CD4-positive, alpha-beta T cell (primary cell): ENCODE data around the gene FHDC1. TPM values are rescaled to one million over a fixed set of nuclear protein-coding genes. Genes with fewer than 3 reads are reported as not detected.

ENCODE experiments used
- ATAC-seq: fragments of 200-7000 bp; cut with Tn5 transposase; one replicate; pipeline ENCODE4 v1.10.0; 2022; ENCODE audit warnings: mild to moderate bottlenecking; ENCODE audit not compliant: poor library complexity
- CTCF ChIA-PET: fragments of 350-600 bp; sonication (Branson Sonifier 250); formaldehyde crosslinking; loops from one replicate; lab custom pipeline; 2021; ENCODE audit warnings: antibody characterized with exemption, inconsistent platforms; lab: Charles Lee
- POLR2A ChIA-PET: fragments of 350-600 bp; sonication (Branson Sonifier 250); formaldehyde crosslinking; loops from one replicate; lab custom pipeline; 2021; ENCODE audit warnings: antibody characterized with exemption, inconsistent platforms; lab: Charles Lee
- DNase-seq, 14 experiments: peaks; one replicate each; pipeline ENCODE4 v3.0.0-alpha.2; 2013 to 2020; ENCODE audit warnings: mixed read lengths in 2 of 14
- H3K27ac ChIP-seq, 2 donors: one replicate each; pipeline versions ENCODE4 v1.5.1 to v1.7.0; 2013; ENCODE audit warnings: low read length in 2 of 2, low read depth in 1 of 2, mild to moderate bottlenecking in 1 of 2
- H3K27me3 ChIP-seq, 2 experiments: 1 replicate in 1 of 2; 2 replicates in 1 of 2; pipeline versions ENCODE4 v1.6.1 to v1.7.0; 2013; ENCODE audit warnings: low read length in 2 of 2, control low read depth in 1 of 2, mild to moderate bottlenecking in 1 of 2, moderate library complexity in 1 of 2; ENCODE audit not compliant: insufficient read depth in 2 of 2, control insufficient read depth in 1 of 2
- H3K36me3 ChIP-seq: one replicate; pipeline ENCODE4 v1.6.1; 2013; ENCODE audit warnings: low read length, control low read depth; ENCODE audit not compliant: insufficient read depth
- H3K4me1 ChIP-seq: one replicate; pipeline ENCODE4 v1.6.1; 2013; ENCODE audit warnings: low read length, control low read depth; ENCODE audit not compliant: insufficient read depth
- H3K4me3 ChIP-seq: one replicate; pipeline ENCODE4 v1.5.1; 2013; ENCODE audit warnings: mild to moderate bottlenecking, low read length, moderate library complexity
- H3K9me3 ChIP-seq, 2 experiments: 1 replicate in 1 of 2; 2 replicates in 1 of 2; pipeline versions ENCODE4 v1.6.1 to v1.7.0; 2013; ENCODE audit warnings: low read length in 2 of 2, mild to moderate bottlenecking in 2 of 2, control low read depth in 1 of 2, moderate library complexity in 1 of 2; ENCODE audit not compliant: control insufficient read depth in 1 of 2, insufficient read depth in 1 of 2
- H3K27ac Mint-ChIP-seq: one replicate; pipeline ENCODE4 v1.8.0; 2020; ENCODE audit warnings: mixed read lengths
- H3K27me3 Mint-ChIP-seq: one replicate; pipeline ENCODE4 v1.8.0; 2021; ENCODE audit warnings: mixed read lengths
- H3K36me3 Mint-ChIP-seq: one replicate; pipeline ENCODE4 v1.8.0; 2021; ENCODE audit warnings: low read depth, mixed read lengths
- H3K4me1 Mint-ChIP-seq: one replicate; pipeline ENCODE4 v1.8.0; 2021; ENCODE audit warnings: low read depth, mixed read lengths
- H3K4me3 Mint-ChIP-seq: one replicate; pipeline ENCODE4 v1.8.0; 2020; ENCODE audit warnings: mild to moderate bottlenecking, mixed read lengths
- H3K9me3 Mint-ChIP-seq: one replicate; pipeline ENCODE4 v1.8.0; 2020; ENCODE audit warnings: mixed read lengths
- intact Hi-C, 2 experiments: fragments of 100-400 bp; cut with DNase I in 1 of 2; cut with micrococcal nuclease in 1 of 2; formaldehyde crosslinking; loops; one replicate each; pipeline versions ENCODE4 v1.15.1 to v1.9.0; 2023 to 2025; cut with DNase I, micrococcal nuclease
- total RNA-seq, 174 experiments: library from RNA in 2 of 174; stranded (reverse) in 2 of 174; gene quantifications; one replicate each; pipeline ENCODE4 v1.2.3 and lab custom pipeline; 2021 to 2026
- TF ChIP-seq, protein P1 (sequence below): fragments of 200-600 bp; IDR thresholded peaks from one replicate; pipeline ENCODE4 v1.8.0; 2022; ENCODE audit warnings: antibody characterized with exemption, mild to moderate bottlenecking

The FHDC1 gene
- total RNA-seq, 2 experiments from 2014 or later: 0.03 TPM; not detected in 1

GRCh38 chr4:152981842-152982241 lies 45.7 kb downstream of the FHDC1 start:
- TF ChIP-seq, protein P1, sequence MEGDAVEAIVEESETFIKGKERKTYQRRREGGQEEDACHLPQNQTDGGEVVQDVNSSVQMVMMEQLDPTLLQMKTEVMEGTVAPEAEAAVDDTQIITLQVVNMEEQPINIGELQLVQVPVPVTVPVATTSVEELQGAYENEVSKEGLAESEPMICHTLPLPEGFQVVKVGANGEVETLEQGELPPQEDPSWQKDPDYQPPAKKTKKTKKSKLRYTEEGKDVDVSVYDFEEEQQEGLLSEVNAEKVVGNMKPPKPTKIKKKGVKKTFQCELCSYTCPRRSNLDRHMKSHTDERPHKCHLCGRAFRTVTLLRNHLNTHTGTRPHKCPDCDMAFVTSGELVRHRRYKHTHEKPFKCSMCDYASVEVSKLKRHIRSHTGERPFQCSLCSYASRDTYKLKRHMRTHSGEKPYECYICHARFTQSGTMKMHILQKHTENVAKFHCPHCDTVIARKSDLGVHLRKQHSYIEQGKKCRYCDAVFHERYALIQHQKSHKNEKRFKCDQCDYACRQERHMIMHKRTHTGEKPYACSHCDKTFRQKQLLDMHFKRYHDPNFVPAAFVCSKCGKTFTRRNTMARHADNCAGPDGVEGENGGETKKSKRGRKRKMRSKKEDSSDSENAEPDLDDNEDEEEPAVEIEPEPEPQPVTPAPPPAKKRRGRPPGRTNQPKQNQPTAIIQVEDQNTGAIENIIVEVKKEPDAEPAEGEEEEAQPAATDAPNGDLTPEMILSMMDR: no peak
- H3K4me1 ChIP-seq: no peaks in the 10 kb centered on the region
- H3K27ac Mint-ChIP-seq: no peak overlapping the region
- no peaks in the 10 kb centered on the region for H3K27me3 ChIP-seq
- no peak overlapping the region for H3K27ac ChIP-seq
- H3K36me3 Mint-ChIP-seq: no peaks in the 10 kb centered on the region
- ATAC-seq: no peak
- no peak overlapping the region for H3K4me3 Mint-ChIP-seq
- intact Hi-C loops: no loop called here
- no peaks in the 10 kb centered on the region for H3K9me3 Mint-ChIP-seq
- no peak for DNase-seq
- no peaks in the 10 kb centered on the region for H3K9me3 ChIP-seq
- ChIA-PET CTCF (no interaction called here), POLR2A (no interaction called here)
- no peaks in the 10 kb centered on the region for H3K27me3 Mint-ChIP-seq
- H3K36me3 ChIP-seq: no peaks in the 10 kb centered on the region
- H3K4me1 Mint-ChIP-seq: no peaks in the 10 kb centered on the region
- no peak overlapping the region for H3K4me3 ChIP-seq

DNA sequence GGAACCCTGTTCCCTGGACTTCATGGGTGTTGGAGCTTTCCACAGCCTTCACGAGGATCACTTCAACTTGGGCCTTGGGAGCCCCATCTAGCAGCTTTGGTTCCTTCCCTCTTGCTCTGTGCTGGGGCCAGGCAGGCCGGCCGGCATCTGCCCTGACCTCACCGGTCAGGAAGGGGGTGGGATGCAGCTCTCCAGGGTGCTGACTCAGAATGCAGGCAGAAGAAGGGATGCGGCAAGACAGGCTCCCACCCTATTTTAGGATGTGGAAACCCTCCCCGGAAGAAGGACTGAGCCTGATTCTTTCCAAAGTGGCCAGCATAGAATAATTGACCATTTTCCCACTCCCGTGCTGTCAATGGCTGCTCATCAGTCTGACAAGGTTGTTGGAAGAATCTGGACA lies 47.1 kb downstream of the FHDC1 start:
- no peak overlapping the region for H3K27ac ChIP-seq
- Mint-ChIP-seq H3K4me3 (no peak overlapping the region), H3K27me3 (no peaks in the 10 kb centered on the region), H3K27ac (no peak overlapping the region), H3K36me3 (no peaks in the 10 kb centered on the region), H3K4me1 (no peaks in the 10 kb centered on the region), H3K9me3 (no peaks in the 10 kb centered on the region)
- CTCF ChIA-PET: no interaction called here
- no peaks in the 10 kb centered on the region for H3K36me3 ChIP-seq
- no peaks in the 10 kb centered on the region for H3K9me3 ChIP-seq
- ATAC-seq (no peak), DNase-seq (no peak)
- POLR2A ChIA-PET: no interaction called here
- H3K4me1 ChIP-seq: no peaks in the 10 kb centered on the region
- TF ChIP-seq, protein P1: no peak
- no peak overlapping the region for H3K4me3 ChIP-seq
- intact Hi-C loops: no loop called here
- H3K27me3 ChIP-seq: no peaks in the 10 kb centered on the region

- H3K4me3 ChIP-seq: no peak overlapping the region
- TF ChIP-seq, protein P1: no peak
- intact Hi-C loops: no loop called here
- Mint-ChIP-seq H3K27me3 (no peaks in the 10 kb centered on the region), H3K27ac (no peak overlapping the region), H3K36me3 (no peaks in the 10 kb centered on the region), H3K4me3 (no peak overlapping the region), H3K9me3 (no peaks in the 10 kb centered on the region), H3K4me1 (no peaks in the 10 kb centered on the region)
- CTCF ChIA-PET: no interaction called here
- no peaks in the 10 kb centered on the region for H3K9me3 ChIP-seq
- no peak overlapping the region for H3K27ac ChIP-seq
- H3K27me3 ChIP-seq: no peaks in the 10 kb centered on the region
- no peak for DNase-seq
- no peaks in the 10 kb centered on the region for H3K36me3 ChIP-seq
- no peak for ATAC-seq
- POLR2A ChIA-PET: no interaction called here
- no peaks in the 10 kb centered on the region for H3K4me1 ChIP-seq
These were observed 47.8 kb downstream of the FHDC1 start for GRCh38 chr4:152983774-152984411.
